H1 (cell line): ENCODE data around the gene LSM10.
A peak's percentile ranks its signal among the peaks of the same experiment; 100 is the strongest.

Source experiments
- BACH1 ChIP-seq: IDR thresholded peaks from 2 replicates; pipeline ENCODE4 v1.6.1; 2012; ENCODE audit warnings: low read length, improper control_type of control experiment
- CBX8 ChIP-seq: fragments of 300-800, 300-1000 bp; sonication (generic); IDR thresholded peaks from 2 replicates; pipeline ENCODE4 v1.7.1; 2016; ENCODE audit warnings: low read depth, low read length, borderline replicate concordance
- CEBPB ChIP-seq: IDR thresholded peaks from 2 replicates; pipeline ENCODE4 v1.6.1; 2012; ENCODE audit warnings: low read depth, low read length
- CREB1 ChIP-seq: IDR thresholded peaks from 2 replicates; pipeline ENCODE4 v1.6.1; 2012; ENCODE audit warnings: inconsistent platforms
- EP300 ChIP-seq, 2 experiments: IDR thresholded peaks; 1 replicate in 1 of 2; 2 replicates in 1 of 2; pipeline ENCODE4 v1.6.1; 2011 to 2012; ENCODE audit warnings: low read depth in 2 of 2, low read length in 2 of 2, mild to moderate bottlenecking in 2 of 2, borderline replicate concordance in 1 of 2, inconsistent platforms in 1 of 2, moderate library complexity in 1 of 2
- GABPA ChIP-seq: IDR thresholded peaks from 2 replicates; pipeline ENCODE4 v1.6.1; 2011; ENCODE audit warnings: mild to moderate bottlenecking, low read length, moderate library complexity, borderline replicate concordance; ENCODE audit not compliant: insufficient read depth
- JUND ChIP-seq: IDR thresholded peaks from 2 replicates; pipeline ENCODE4 v1.6.1; 2011; ENCODE audit warnings: mild to moderate bottlenecking, improper control_type of control experiment, low read length
- SIN3A ChIP-seq, 2 experiments: IDR thresholded peaks in 1 of 2; conservative IDR thresholded peaks in 1 of 2; 2 replicates each; pipeline ENCODE4 v1.6.1; 2011 to 2012; ENCODE audit warnings: low read length in 2 of 2, improper control_type of control experiment in 1 of 2, low read depth in 1 of 2, mild to moderate bottlenecking in 1 of 2
- SUZ12 ChIP-seq: fragments of 200-600 bp; sonication (generic); IDR thresholded peaks from 2 replicates; pipeline ENCODE4 v1.6.1; 2012; ENCODE audit warnings: mild to moderate bottlenecking, inconsistent platforms, low read length, moderate library complexity, mixed read lengths
- TAF7 ChIP-seq: optimal IDR thresholded peaks from 2 replicates; pipeline ENCODE3; 2011; ENCODE audit warnings: low read depth, mild to moderate bottlenecking, inconsistent platforms, low read length, moderate library complexity, borderline replicate concordance
- TF ChIP-seq, protein P1 (sequence below), 3 experiments: IDR thresholded peaks; 1 replicate in 2 of 3; 2 replicates in 1 of 3; pipeline versions ENCODE4 v1.5.1 to v1.6.1; 2011; ENCODE audit warnings: low read length in 3 of 3, mild to moderate bottlenecking in 3 of 3, inconsistent platforms in 2 of 3, low read depth in 1 of 3, moderate library complexity in 1 of 3; ENCODE audit not compliant: insufficient read depth in 1 of 3; ENCODE audit errors: control extremely low read depth in 1 of 3
- TF ChIP-seq, protein P2 (sequence below): IDR thresholded peaks from 2 replicates; pipeline ENCODE4 v1.6.1; 2012; ENCODE audit warnings: inconsistent platforms
- TF ChIP-seq, protein P3 (sequence below): IDR thresholded peaks from 2 replicates; pipeline ENCODE4 v1.6.1; 2011; ENCODE audit warnings: low read depth, mild to moderate bottlenecking, low read length; ENCODE audit not compliant: insufficient read depth

DNA sequence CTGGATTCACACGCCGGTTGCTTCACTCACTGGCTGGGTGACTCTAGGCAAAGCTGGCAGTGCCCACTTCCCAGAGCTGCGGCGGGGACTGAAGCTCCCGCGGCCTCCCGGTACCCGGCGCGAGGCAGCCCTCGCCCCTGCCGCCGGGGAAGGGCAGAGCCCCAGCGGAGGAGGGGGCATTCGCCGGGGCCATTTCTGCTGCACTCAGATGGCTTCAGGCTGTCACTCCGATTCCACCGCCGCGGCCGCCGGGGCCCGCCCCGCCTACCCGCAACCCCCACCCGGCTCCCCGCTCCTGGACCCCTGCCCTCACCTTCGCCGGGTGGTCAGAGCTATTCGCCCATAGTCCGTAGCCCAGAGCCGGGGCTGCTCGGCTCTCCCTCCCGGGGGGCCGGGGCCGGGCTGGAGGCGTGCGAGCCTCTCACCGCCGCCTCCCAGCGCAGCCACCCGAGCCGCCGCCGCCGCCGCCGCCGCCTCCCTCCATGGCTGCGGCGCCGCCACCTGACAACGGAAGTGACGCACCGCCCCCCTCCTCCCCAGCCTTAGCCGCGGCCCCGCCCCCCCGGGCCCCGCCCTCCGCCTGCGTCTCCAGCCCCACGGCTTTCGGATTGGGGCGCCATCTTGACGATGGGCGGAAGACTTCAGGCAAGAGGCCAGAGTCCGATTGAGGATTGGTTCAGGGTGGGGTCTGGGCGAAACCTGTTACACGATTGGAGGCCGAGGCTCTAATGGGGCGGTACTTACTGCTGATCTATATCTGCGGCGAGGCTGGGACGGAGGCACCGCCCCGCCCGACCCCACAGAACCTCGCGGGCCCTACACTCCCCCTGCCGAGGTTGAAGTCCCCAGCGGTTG lies 12.1 kb downstream of the LSM10 start, which contains the start of gene STK40:
- TF ChIP-seq, protein P1, sequence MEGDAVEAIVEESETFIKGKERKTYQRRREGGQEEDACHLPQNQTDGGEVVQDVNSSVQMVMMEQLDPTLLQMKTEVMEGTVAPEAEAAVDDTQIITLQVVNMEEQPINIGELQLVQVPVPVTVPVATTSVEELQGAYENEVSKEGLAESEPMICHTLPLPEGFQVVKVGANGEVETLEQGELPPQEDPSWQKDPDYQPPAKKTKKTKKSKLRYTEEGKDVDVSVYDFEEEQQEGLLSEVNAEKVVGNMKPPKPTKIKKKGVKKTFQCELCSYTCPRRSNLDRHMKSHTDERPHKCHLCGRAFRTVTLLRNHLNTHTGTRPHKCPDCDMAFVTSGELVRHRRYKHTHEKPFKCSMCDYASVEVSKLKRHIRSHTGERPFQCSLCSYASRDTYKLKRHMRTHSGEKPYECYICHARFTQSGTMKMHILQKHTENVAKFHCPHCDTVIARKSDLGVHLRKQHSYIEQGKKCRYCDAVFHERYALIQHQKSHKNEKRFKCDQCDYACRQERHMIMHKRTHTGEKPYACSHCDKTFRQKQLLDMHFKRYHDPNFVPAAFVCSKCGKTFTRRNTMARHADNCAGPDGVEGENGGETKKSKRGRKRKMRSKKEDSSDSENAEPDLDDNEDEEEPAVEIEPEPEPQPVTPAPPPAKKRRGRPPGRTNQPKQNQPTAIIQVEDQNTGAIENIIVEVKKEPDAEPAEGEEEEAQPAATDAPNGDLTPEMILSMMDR (IDR thresholded peaks at IDR 0.05; ENCODE audit: control extremely low read depth in 1 of 3, insufficient read depth in 1 of 3, low read depth in 1 of 3, low read length in 3 of 3), result no peak
- TF ChIP-seq CREB1, result peak; percentile 63; the same call in 1 of the 2 replicates
- TF ChIP-seq GABPA, result no peak
- TF ChIP-seq SUZ12, result no peak
- no peak for TF ChIP-seq EP300 (IDR thresholded peaks at IDR 0.05; ENCODE audit: borderline replicate concordance in 1 of 2, low read depth in 2 of 2, low read length in 2 of 2)
- peak; percentile 81 to 85; a peak in 3 of 4 replicates for TF ChIP-seq SIN3A (conservative IDR thresholded peaks at IDR 0.05 in 1 of 2, IDR thresholded peaks at IDR 0.05 in 1 of 2; ENCODE audit: low read depth in 1 of 2, low read length in 2 of 2)
- TF ChIP-seq, protein P2, sequence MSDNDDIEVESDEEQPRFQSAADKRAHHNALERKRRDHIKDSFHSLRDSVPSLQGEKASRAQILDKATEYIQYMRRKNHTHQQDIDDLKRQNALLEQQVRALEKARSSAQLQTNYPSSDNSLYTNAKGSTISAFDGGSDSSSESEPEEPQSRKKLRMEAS, result no peak
- no peak for TF ChIP-seq BACH1
- TF ChIP-seq JUND, result no peak
- no peak for TF ChIP-seq TAF7
- no peak for TF ChIP-seq CBX8
- no peak for TF ChIP-seq CEBPB
- TF ChIP-seq, protein P3, sequence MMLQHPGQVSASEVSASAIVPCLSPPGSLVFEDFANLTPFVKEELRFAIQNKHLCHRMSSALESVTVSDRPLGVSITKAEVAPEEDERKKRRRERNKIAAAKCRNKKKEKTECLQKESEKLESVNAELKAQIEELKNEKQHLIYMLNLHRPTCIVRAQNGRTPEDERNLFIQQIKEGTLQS, result no peak
